NCI-H526 treated with DMSO at 0.1 percent for 48 hours (cell line): ENCODE measurements around the gene SLIT3.

ENCODE experiments used
- DNase-seq: peaks from one replicate; lab custom pipeline; 2025; lab: John Stamatoyannopoulos, UW

SLIT3 gene

GRCh38 chr5:168929656-168930055 lies 371.3 kb downstream of the SLIT3 start:
- no peak for DNase-seq

GRCh38 chr5:168925160-168925559 lies 375.8 kb downstream of the SLIT3 start:
- DNase-seq, result no peak

GRCh38 chr5:168921147-168921866 lies 379.6 kb downstream of the SLIT3 start:
- DNase-seq, result no peak

- DNase-seq, result no peak
Observed at GRCh38 chr5:168920019-168920810, 380.7 kb downstream of the SLIT3 start.

GRCh38 chr5:168917947-168918600 lies 382.9 kb downstream of the SLIT3 start:
- no peak for DNase-seq

GRCh38 chr5:168916852-168917251 lies 384.1 kb downstream of the SLIT3 start:
- DNase-seq, result no peak

GRCh38 chr5:168916266-168916665 lies 384.7 kb downstream of the SLIT3 start:
- no peak for DNase-seq

GRCh38 chr5:168914491-168914890 lies 386.4 kb downstream of the SLIT3 start:
- DNase-seq, result no peak

GRCh38 chr5:168910874-168911273 lies 390.1 kb downstream of the SLIT3 start:
- no peak for DNase-seq

- DNase-seq, result no peak
Observed at GRCh38 chr5:168908207-168908606, 392.7 kb downstream of the SLIT3 start.

- no peak for DNase-seq
Observed at GRCh38 chr5:168903061-168903460, 397.9 kb downstream of the SLIT3 start.

- no peak for DNase-seq
Observed at GRCh38 chr5:168899673-168900072, 401.3 kb downstream of the SLIT3 start.

- no peak for DNase-seq
Observed at GRCh38 chr5:168899264-168899663, 401.7 kb downstream of the SLIT3 start.

GRCh38 chr5:168898247-168898911 lies 402.6 kb downstream of the SLIT3 start:
- DNase-seq, result no peak

GRCh38 chr5:168897387-168898122 lies 403.4 kb downstream of the SLIT3 start:
- no peak for DNase-seq

- no peak for DNase-seq
Observed at GRCh38 chr5:168895295-168896071, 405.5 kb downstream of the SLIT3 start.

- DNase-seq, result no peak
Observed at GRCh38 chr5:168893283-168893682, 407.7 kb downstream of the SLIT3 start.

- DNase-seq, result no peak
Observed at GRCh38 chr5:168892618-168893186, 408.2 kb downstream of the SLIT3 start.

- DNase-seq, result no peak
Observed at GRCh38 chr5:168890816-168891812, 409.8 kb downstream of the SLIT3 start.
